NCI-H748 treated with DMSO at 0.1 percent for 48 hours (cell line): ENCODE results near the gene OGN.
"Not testable (repeated sequence)": the region's sequence is repeated elsewhere in the genome, so short reads cannot be mapped to it uniquely, and the experiment has no call there.

Experiments used
- DNase-seq: peaks from one replicate; lab custom pipeline; 2025; lab: John Stamatoyannopoulos, UW

OGN gene, protein sequence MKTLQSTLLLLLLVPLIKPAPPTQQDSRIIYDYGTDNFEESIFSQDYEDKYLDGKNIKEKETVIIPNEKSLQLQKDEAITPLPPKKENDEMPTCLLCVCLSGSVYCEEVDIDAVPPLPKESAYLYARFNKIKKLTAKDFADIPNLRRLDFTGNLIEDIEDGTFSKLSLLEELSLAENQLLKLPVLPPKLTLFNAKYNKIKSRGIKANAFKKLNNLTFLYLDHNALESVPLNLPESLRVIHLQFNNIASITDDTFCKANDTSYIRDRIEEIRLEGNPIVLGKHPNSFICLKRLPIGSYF

DNA sequence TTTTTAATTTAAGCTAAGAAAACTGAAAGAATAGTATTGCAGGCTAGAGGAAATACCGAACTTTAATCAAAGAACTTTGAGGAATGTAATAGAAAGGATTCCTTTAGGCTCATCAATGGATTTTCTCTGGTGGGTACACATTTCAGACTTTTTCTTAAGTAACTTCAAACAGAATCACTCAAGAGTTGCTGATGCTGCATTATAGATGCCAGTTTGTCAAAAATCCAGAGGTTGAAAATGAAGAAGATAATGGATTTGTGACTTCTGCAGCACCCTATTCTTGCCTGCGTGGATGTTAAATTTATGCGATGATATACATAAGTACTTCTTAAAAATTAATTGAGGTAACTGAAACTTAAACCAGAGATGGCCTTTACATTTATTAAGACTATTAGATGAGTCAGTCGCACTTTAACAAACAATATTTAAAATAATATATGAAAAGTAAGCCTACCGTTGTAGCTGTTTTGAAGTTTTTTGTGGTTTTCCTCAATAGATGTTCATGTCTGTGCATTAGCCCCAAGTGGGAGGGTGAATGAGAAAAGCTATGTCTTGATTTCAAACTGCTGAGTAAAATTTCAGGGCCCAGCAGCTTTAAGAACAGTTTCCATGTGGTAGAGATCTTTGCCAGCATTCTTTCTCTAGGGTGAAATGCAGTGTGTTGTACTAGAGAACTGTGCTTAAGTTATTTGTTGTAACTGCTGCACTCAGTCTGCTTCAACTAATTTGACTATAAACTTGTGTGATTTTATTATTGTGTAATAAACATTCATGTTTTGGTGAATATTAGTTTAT lies at the start of gene OGN:
Gene OGN, minus strand, starts transcription at position 537 of the 795 bp plus-strand sequence. CDS start 1,171 bp downstream, outside the sequence.
- no peak for DNase-seq

DNA sequence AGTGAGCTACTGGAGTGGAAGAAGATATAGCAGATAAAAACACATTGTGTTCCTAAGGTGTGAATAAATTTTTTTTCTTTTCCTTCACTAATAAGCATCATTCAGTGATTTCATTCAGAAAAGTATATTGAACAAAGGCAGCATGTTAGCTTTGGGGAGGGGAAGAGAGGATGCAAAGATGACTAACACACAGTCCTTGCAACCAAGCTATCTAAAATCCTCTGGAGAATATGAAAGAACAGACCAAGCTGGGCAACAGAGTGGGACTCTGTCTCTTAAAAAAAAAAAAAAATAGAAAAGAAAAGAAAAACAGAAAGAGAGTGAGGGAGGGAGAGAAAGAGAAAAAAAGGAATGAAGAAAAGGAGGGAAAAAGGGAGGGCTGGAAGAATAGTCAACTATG lies 42.2 kb upstream of the OGN start:
- DNase-seq: no peak

DNA sequence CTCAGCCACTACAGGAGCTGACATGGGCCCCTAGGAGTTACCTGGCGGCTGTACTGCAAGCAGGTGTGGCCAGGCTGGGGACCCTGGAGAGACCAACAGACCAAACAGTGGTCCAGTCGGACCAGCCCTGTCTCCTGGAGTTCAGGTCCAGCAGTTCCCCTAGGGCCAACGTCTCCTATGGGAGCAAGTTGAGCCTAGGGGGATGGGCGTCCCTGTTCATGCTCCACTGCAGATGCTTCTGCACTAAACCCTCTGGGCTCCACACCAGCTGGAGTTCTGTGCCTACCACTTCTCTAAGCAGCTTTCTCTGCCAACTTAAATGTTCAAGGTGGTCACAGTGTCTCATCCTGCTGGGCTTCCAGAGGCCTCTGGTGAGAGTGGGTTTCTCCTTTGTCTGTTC lies 40.5 kb upstream of the OGN start:
- DNase-seq: no peak

DNA sequence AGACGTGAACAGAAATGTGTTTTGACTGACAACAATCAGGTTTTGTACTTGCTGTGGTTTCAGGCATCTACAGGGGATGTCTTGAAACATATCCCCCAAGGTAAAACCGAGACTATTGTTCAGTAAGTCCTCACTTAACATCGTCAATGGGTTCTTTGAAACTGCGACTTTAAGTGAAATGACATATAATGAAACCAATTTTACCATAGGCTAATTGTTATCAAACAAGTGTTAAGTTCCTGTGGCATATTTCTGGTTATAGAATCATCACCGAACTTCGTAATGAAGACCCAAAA lies 36.3 kb upstream of the OGN start:
- no peak for DNase-seq

DNA sequence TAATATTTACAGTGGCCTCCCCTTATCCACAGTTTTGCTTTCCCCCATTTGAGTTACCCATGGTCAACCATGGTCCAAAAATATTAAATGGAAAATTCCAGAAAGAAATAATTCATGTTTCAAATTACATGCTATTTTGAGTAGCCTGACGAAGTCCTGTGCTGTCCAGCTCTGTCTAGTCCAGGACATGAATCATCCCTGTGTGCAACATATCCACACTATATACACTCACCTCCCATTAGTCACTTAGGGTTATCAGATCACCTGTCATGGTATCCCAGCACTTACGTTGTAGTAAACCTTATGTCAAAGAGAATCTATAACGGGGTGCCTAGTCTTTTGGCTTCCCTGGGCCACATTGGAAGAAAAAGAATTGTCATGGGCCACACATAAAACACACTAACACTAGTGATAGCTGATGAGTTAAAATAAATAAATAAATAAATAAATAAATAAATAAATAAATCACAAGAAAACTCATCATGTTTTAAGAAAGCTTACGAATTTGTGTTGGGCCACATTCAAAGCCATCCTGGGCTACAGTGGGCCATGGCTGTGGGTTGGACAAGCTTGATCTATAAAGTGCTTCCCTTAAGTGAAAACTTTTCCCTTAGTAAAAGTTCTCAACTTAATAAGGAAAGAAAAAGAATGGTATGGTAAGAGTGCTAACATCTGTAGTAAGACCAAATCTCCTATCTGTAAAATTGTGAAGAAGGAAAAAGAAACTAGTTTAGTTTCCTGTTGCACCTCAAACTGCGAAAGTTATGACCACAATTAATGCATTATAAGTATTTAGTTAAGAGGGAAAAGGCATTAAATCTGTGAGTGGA lies 35.8 kb upstream of the OGN start:
- DNase-seq: no peak

DNA sequence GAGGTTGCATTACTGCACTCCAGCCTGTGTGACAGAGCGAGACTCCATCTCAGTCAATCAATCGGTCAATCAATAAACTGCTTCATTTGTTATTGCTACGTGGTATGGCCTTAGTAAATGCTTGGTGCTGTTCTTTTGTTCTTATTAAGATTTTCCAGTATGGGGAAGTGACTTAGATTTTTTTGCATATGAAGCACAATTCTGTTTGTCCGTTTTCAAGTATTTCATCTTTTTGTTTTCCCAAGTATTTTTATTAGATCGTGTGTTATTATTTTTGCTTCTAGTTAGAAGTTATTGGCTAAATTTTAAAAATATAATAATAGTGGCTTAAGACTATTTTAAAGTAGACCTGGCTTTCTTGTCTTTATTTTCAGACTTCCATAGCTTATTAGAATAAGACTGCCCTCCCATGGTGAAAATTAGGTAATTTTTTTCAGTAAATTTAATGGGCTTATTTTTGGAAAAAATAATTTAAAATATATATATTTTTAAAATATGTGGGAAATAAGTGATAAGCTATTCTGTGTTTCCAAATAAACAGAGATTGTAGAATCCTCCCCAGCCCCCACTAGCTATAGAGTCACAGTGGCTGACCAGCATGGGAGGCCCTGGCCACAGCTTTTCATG lies 34.6 kb upstream of the OGN start:
- no peak for DNase-seq

DNA sequence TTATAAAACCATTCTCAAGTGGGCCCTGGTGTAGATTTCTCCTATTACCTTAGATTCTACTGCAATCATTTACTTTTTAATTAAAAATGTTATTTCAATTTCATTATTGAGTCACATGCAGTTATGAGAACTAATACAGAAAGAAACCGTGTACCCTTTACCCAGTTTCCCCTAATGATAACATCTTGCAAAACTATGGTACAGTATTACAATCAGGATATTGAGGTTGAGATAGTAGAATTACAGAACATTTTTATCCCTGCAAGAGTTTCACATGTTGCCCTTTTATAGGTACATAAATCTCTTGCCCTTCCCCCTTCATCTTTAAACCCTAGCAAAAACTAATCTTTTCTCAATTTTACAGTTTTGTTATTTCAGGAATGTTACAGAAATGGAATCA lies 30.9 kb upstream of the OGN start:
- no peak for DNase-seq

DNA sequence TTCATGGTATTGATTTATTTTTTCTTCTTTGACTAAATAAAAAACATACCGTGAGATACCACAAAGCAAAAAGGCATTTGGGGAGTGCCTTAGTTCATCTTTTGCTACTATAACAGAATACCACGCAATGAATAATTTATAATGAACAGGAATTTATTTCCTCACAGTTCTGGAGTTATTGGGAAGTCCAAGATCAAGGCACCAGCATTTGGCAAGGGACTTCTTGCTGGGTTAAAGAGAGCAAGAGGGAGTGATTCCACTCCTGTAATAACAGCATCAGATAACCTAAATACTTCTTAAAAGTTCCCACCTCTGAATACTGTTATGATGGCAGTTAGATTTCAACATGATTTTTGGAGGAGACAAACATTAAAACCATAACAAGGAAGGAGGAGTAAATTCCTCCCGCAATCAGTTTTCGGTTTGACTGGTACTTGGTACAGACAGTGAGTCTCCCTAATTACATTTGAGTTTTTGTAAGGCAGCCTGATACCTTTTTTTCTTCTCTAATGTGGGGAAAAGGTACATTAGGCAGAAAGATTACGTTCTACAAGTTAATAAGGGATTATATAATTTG lies 28.7 kb upstream of the OGN start:
- DNase-seq: no peak

DNA sequence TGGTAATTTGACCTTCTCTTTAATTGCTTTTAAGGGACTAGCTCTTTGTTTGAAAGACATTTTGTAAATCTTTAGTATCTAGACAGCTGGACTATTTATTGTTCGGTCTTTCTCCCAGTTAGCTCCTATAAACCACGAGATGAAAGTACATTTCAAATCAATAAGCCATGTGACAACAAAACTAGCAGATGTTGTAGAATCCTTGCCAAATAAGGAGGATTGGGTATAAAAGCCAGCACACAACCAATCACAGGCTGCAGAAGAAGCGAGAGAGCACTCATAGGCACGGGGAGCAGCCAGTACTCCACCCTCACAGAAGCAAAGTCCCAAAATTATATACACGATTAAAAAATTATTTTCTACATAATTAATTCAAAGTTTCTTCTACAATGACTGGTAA lies 28.0 kb upstream of the OGN start:
- no peak for DNase-seq

DNA sequence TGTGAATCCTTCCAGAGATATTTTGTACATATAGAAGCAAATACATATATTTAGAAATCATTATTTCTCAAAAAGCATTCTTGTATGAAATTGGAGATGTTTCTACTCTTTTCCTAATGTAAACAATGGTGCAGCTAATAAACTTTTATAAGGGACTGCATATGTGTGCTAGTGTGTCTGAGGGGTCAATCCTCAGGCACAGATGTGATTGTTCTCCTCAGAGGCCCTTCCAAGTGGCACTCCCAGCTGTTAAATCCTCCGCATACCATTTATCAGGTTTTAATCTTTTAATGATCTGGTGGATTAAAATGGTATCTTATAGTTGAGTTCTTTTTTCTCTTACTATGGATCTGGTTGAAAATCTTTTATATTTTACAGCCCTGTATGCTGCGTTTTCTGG lies 25.5 kb upstream of the OGN start:
- DNase-seq: no peak

DNA sequence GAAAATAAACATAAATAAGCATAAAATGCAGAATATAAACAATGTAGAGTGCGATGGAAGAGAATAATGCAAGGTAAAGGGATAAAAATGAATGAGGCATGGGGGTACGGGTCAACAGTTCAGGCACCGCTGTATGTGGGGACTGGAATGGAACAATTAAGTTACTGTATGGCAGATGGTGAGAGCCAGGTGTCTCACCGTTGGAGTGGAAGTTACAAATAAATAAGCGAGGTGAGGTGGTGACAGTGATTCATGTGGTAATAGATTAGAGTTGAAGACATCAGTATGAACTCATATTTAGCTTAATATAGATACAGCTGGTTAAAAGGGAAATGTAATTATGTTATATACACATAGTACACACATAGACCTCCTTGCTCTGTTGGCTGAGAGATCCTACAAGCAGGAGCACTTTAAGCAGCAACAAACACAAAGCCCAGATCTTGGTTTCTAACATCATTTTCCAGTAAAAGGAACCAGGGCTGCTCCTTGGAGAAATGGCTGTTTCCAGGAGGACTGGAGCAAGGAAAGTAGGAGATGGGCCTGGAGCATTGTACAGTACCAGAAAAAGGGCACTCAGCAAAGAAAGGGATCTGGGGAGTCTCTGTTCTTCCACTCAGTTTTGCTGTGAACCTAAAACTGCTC lies 22.2 kb upstream of the OGN start:
- peak; percentile 85 for DNase-seq

DNA sequence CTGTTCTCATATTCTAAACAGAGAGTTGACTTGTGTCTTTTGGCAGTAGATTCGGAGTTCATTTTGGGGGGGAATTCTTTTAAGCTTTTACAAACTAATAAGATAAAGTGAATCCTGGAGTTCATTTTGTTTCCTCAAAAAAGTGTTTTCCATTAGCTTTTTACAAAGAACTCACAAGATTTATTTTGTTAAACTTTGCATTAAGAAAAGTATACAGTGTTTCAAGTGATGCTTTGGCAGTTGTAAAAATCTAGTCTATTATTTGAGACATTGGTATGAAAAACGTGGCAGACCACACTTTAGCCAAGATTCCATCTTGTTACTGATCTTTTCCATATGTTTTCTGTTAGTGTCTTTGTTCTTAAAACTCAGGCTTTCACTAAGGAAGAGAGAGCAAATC lies 21.1 kb upstream of the OGN start:
- no peak for DNase-seq

DNA sequence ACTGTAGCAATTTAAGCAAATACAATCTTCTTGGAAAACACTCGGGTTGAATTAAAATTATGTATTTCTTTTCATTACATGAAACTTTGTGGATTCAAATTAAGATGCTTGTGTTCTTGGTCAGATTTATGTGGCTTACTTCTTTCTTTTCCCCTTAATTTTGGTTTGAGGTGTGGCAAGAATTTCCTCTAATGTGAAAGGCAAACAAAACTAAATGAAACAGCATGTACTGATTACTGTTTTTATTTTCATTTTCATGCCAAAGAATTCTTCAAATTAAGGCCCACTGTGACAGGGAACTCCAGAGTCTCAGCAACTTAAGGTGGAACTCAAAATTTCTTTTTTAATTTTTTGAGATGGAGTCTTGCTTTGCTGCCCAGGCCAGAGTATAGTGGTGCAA lies 20.0 kb upstream of the OGN start, which contains the start of gene OMD:
Gene OMD, minus strand, starts transcription at position 132 of the 400 bp plus-strand sequence. CDS start 6,913 bp downstream, outside the sequence.
- no peak for DNase-seq

DNA sequence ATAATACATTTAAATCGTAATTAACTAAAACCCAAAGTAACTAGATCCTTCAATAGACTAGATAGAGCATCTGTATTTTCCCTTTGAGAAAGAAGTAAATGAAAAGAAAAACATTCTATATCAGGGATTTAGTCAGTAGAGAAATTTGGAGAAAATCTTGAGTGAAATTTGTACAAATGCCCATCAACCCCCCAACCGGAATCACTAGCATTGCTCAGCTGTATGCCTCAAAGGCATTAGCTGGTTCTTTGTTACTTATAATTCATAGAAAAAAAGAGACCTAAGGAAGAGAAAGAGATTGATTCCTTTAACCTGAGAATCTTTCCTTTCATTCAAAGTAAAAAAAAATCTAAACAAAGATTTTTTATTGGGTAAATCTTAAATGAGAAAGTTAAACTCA lies 19.2 kb upstream of the OGN start:
- no peak for DNase-seq

DNA sequence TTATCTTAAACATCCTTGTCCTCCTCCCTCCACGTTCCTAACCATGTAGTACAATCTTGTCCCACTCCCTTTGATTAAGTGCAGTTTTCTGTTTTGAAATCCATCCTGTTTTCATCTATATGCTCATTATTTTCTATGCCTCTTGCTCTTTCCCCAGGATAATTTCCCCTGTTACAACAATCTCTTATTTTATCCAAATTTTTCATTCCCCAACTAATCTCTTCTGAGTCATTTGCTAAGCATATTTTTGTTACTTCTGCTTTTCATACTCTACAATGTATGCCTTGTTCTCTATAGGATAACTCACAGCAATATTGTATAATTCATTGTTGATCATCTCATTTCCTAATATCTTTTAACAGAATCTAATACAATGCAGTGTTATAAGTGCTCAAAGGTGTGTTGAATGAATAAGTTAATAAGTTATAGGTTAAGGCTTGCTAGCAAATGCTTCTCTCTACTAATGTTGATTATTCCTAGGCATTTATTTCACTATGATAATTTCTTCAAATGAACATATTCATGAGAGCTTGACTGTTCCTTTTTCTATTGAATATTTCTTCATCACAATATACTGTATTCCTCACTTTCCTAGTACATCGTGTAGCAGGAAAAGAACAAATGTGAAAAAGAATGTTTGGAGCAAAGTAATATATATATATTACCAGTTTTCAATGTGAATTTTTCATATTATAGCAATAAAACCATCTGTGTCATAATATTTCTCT lies 18.4 kb upstream of the OGN start:
- no peak for DNase-seq

DNA sequence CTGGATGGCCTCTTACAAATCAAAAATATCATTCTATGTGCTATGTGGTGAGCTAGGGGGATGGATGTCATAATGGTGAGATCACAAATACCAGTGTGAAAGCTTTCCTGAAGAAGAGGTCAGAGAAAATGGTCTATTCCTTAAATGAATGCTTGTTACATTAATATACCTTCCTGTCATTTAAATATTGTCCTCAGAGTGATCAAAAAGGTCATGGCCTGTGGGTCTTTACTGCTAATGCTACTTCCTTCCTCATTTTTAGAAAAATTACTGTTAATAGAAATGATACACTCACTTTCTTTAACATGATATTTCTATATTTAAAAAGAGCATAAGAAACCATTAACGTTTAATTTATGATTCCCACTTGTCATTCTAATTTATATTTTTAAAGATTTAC lies 10.2 kb upstream of the OGN start:
- no peak for DNase-seq

DNA sequence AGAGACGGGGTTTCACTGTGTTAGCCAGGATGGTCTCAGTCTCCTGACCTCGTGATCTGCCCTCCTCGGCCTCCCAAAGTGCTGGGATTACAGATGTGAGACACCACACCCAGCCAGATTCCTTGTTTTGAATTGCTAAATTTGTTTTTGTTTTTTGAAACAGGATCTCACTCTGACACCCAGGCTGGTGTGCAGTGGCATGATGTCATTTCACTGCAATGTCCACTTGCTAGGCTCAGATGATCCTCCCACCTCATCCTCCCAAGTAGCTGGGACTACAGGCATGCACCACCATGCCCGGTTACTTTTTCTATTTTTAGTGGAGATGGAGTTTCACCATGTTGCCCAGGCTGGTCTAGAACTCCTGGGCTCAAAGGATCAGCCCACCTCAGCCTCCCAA lies 6.8 kb upstream of the OGN start:
- not testable (repeated sequence) for DNase-seq

DNA sequence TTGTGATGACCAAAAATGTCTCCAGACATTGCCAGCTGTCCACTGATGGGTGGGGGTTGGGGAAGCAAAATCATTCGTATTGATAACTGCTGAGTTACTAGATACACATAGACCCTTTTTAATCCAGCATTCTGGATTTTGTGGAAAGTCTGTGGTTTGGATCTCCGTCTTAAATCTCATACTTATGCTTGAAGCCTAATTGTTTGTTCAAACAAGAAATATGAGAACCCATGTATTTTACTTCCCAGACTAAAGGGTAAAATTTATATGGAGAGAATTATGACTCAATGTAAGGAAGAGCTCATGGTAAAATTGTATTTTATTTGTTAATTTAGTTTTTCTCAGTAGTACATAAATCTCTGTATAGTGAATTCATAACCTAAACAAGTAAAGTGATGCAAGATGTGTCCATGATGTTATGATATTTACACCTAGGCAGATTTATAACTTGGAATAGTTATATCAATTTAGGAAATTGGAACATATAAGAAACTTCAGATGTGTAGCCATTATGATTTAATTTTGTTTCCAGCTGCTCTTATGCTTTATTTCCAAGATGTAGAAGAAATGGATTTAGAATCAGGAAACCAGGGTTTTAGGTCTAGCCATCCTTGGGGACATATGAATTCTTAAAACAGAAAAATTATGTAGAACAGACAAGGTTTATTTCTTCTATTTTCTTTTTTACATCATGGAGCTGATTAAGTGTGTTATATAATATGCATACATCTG lies 4.5 kb upstream of the OGN start:
- DNase-seq: no peak

DNA sequence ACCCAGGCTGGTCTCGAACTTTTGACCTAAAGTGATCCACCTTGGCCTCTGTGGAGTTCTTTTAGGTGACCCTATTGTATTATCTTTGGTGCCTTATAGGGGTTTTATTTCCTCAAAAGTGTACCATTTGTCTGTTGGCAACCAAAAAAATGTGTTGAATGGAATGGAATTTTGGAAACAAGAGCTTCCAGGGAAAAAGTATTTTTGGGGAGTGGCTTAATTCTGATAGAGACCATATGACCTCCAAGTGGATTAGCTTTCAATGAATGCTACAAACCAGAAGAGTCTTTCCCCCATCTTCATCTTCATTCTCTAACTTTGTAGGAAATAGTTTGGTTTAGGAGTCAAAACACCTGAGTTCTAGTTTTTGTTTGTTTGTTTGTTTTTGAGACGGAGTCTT lies 3.4 kb upstream of the OGN start:
- no peak for DNase-seq

DNA sequence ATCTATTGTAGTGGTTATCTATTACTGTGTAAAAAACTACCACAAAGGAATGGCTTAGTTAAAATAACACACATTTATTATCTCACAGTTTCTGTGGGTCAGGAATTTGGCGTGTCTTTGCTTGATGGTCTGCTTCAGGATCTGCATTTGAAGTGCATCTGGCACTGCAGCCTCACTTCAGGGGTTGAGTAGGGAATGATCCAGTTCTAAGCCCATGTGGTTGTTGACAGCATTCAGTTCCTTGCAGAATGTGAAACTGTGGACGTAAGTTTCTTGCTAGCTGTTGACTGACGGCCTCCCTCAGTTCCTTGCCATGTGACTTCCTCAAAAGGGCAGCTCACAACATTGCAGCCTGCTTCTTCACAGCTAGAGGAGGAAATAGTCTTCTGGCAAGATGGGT lies 2.1 kb upstream of the OGN start:
- DNase-seq: no peak
